K562 (cell line): Measurements from ENCODE around the gene PACSIN3. TPM values are rescaled to one million over a fixed set of nuclear protein-coding genes. Genes with fewer than 3 reads are reported as not detected.

Source experiments
- REST ChIP-seq, 2 experiments: fragments of 450-650 bp; formaldehyde crosslinking in 1 of 2; IDR thresholded peaks; 2 replicates each; pipeline versions ENCODE4 v1.4.0 to v1.6.1; 2014 to 2020; ENCODE audit warnings: mild to moderate bottlenecking in 2 of 2, borderline replicate concordance in 1 of 2, low read depth in 1 of 2
- ZNF277 ChIP-seq: fragments of 250-450 bp; sonication (Bioruptor Pico); IDR thresholded peaks from 2 replicates; pipeline ENCODE4 v1.8.0; 2022; ENCODE audit warnings: inconsistent platforms, mild to moderate bottlenecking, moderate library complexity, borderline replicate concordance
- polyA plus RNA-seq, 8 experiments: library from polyadenylated mRNA; depleted of rRNA in 4 of 8; stranded (reverse) in 5 of 8; unstranded in 3 of 8; fragments of >200 nt; fragmentation: Nextera tagmentation in 2 of 8; fragmentation: Illumina TruSeq in 1 of 8; extraction: Ambion mirVana in 2 of 8; extraction: Trizol in 1 of 8; gene quantifications; 2 replicates each; pipeline versions ENCODE4 v1.2.1 to v1.2.3, GENCODE V29; 2011 to 2014; ENCODE audit warnings: inconsistent platforms in 1 of 8, missing spikeins in 1 of 8
- total RNA-seq, 7 experiments: library from RNA; depleted of rRNA in 6 of 7; stranded (reverse); fragments of >200 nt in 6 of 7; fragmentation: Illumina TruSeq in 2 of 7; extraction: Trizol in 2 of 7; gene quantifications; 2 replicates each; pipeline versions ENCODE4 v1.2.1 to v1.2.3, GENCODE V29; 2011 to 2021; ENCODE audit warnings: low replicate concordance in 1 of 7

Gene PACSIN3
- total and polyA plus RNA-seq, 9 of the 15 experiments (the other 6 are each of a cell fraction or from before 2014, with no cell fraction given): 0.13 to 18.1 (median 7.1) TPM

GRCh38 chr11:47131136-47131535 is 55.1 kb downstream of the PACSIN3 start (continued):
- TF ChIP-seq ZNF277 (CRISPR knock-in tag) (no peak), REST (IDR thresholded peaks at IDR 0.05; ENCODE audit: borderline replicate concordance) (no peak), REST (CRISPR knock-in tag; IDR thresholded peaks at IDR 0.05; ENCODE audit: low read depth) (no peak)
